GM18951 (cell line): ENCODE results near the gene PDE8B.

Experiments
- POLR2A ChIP-seq: IDR thresholded peaks from 4 replicates; pipeline ENCODE4 v1.6.1; 2011; ENCODE audit warnings: mild to moderate bottlenecking; ENCODE audit not compliant: insufficient read length, insufficient read depth; ENCODE audit errors: extremely low read depth
- in situ Hi-C: fragments of 300-500 bp; cut with MboI; formaldehyde crosslinking; loops from one replicate; pipeline ENCODE4 v1.12.0; 2022; ENCODE audit warnings: low sequenced_read_pairs, mixed read lengths, inconsistent platforms; ENCODE audit not compliant: unreplicated experiment

Gene PDE8B

DNA sequence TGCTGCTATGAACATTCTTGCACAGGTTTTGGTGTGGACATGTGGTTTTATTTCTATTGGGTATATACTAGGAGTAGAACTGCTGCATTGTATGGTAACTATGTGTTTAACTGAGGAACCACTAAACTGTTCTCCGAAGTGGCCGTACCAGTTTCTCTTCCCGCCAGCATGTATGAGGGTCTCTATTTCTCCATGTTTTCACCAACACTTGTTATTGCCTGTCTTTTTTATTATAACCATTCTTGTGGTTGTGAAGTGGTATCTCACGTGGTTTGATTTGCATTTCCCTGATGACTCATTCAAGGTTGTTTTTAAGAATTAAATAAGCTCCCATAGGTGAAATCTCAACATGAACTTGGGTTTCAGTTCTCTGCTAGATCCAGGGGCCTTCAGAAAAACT lies 19.4 kb downstream of the PDE8B start:
- no peak for TF ChIP-seq POLR2A
- in situ Hi-C loops: no loop called here

DNA sequence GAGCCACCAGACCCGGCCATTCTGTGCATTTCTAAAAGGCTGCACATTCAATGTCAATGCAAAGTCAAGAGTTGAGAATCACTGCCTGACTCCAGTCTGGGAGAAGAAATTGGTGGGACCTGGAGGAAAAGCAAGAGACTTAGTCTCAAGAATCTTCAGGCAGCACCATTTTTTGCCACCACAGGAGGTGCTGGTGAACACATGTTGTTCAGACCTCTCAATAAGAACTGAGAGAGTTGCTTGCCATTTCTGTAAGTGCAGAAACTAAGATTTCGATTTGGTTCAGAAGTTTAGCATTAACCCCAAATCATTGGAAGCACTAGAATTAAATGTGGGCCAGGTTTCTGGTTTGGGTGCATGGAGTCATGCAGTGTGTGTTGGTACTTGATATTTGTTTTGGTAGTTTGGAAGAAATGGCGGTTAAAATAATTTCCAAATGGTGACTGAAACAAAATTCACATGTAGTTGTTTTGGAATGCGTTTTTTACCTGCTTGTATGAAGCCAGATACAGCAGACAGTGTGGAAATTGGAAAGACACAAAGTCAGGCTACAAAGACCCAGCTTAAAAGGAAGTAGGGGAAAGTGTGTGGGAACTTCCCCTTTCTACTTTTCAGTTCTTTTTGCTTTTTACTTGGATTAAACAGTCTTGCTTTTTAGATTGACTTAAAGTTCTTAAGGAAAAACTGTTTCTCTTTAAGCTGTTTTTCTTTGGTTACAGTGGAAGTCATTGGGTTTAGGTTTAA lies 20.4 kb downstream of the PDE8B start:
- in situ Hi-C loops: no loop called here
- TF ChIP-seq POLR2A: no peak

DNA sequence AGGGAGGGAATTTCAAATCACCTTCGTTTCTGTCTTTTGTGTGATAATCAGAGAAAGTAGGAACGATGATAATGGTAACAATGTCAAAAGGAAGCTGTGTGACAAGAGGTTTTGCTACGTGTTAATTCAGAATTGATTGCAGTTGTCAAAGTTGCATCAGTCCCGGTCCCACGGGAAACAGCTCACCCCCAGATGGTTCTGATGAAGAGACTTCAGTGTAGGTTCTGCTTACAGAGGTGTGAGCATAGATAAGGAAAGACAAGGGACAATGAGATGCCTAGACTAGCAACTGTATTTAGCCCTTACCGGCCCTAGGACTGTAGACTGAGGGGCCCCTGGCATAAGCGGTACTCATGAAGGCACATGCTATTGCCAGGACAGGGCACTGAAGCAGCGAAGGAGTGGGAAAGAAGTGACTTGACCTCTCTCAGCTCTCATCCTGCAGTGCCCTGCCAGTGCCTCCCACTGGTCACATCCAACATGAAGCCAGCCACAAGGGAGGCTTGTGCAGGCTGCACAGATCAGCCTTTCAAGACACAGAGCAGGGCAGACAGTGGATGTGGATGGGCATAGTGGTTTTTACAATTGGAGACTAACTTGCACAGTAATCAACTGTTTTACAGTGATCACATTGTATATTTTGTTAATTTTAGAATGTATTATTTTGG lies 21.1 kb downstream of the PDE8B start:
- in situ Hi-C loops: no loop called here
- TF ChIP-seq POLR2A: no peak

DNA sequence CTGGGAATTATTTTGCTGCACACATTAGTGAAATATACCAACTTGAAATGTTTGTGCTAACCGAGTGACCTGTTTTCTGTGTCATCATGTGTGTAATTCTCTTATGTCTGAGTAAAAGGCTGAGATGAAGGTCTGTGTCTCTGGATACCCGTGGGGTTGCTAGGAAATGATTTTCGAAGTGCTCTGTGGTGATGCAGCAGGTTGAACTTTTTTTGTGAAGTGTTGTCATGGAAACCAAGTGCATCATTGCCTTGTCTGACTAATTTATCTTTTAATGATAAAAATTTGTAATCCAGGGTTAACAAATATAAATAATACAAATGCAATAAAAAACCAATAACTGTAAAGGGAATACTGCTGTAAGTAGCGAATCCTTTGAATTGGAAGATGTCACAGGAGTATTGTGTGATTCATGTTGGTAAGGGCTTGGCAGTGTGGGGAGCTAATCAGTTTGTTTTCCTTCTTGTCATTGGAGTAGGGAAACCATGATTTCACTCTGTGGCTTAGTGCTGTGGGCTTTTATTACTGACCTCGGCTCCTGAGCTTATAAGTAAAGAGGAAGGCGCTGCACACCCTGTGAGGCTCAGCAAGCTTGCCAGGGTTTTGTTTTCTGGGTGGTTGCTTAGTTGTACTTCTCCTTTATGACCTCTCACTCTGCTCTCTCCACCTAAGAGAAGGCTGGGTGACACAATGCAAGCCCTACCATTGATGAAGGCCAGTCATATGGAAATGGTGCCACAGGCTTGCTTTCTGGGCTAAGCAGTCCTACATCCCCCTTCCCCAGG lies 22.3 kb downstream of the PDE8B start:
- no peak for TF ChIP-seq POLR2A

DNA sequence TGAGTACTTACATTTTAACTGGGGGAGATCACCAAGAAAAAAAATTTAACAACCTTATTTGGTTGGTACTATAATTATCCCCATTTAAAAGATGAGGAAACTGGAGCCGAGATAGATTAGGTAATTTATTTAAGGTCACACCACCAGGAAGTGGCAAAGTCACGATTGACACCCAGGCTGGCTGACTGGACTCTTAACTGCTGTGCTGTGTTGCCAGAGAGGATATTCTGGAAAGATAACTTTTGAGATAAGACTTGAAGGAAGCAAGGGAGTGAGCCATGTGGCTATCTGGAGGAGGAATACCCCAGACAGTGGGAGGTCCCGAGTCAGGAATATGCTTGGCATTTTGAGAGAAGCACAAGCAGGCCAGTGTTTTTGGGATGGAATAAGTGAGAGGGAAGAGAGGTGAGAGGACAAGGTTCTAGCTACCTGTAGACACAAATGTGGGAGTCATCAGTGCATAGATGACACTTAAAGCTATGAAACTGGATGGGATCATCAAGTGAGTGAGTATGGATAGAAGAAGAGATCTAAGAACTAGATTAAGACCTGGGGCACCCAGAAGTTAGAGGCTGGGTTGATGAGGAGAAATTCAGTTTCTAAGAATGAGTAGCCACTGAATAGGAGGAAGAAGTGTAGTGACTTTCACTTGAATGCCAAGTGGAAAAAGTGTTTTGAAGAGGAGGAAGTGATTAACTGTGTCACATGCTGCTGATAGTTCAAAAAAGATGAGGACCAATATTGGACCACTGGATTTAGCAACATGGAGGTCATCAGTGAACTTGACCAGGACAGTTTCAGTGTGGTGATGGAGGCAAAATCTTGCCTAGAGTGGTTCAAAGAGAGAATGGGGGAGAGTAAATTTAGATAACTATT lies 25.6 kb downstream of the PDE8B start:
- TF ChIP-seq POLR2A: no peak
- in situ Hi-C loops: no loop called here

More for the DNA sequence above, 22.3 kb downstream of the PDE8B start:
- in situ Hi-C loops: no loop called here

DNA sequence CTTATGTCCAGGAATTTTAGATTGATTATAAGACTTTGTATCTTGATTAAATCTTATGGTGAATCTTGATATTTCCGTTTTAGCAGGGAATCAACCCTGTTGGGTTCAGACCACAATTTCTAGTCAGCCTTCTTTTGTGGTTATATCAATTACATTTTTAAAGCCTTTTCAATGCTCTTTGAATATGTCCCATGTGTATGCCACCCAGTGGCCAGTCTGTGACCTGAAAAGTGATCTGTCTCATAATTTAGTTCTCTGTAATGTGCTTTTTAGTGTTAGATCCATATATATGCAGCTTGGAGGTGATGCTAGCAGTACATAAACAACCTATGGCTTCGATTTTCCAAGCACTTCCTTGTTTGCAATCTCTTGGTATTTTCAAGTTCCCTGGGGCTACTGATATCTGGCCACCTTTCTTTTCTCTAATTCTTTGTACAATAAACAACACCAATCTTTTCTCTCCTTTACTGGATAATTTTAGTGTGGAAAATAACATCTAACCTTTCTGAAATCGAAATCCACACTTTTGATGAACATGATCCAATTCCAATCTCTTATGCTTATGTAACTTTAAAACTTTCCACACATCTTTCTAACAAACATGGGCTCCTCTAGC lies 28.8 kb downstream of the PDE8B start:
- TF ChIP-seq POLR2A: no peak
- in situ Hi-C loops: no loop called here

DNA sequence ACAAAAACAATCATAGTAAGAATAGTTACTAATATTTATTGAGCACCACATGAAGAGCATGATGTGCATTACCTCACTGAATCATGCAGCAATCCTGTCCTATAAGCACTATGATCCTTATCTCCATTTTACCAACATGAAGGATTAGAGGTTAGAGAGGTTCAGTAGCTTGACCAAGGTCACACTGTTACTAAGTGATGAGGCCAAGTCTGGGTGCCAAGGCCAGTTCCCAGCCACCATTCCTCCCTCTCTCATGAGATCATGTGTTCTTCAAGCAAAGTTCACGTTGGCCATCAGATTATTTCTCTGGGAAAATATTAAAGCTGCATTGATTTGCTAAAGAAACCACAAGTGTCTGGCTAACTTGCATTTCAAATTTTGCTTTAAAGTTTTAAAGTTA lies 31.0 kb downstream of the PDE8B start:
- in situ Hi-C loops: no loop called here
- TF ChIP-seq POLR2A: no peak

DNA sequence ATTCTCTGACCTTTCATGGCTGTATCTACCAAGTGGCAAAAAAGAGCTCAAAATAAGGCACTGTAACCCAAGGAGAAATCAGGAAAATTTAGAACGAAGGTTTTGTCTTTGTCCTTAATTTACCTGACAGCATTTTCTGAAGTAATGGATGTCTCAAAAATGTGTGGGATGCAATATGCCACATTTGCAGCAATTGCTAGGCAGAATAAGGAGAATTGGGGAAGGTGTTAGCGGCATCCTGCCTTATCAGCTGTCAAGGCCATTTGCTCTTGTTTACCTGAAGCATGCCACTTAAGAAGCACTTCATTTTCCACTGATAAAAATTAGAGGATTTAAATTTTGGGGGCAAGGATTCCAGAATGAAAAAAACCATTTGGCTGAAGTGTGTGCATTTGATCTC lies 39.0 kb downstream of the PDE8B start:
- in situ Hi-C loops: no loop called here
- TF ChIP-seq POLR2A: no peak

DNA sequence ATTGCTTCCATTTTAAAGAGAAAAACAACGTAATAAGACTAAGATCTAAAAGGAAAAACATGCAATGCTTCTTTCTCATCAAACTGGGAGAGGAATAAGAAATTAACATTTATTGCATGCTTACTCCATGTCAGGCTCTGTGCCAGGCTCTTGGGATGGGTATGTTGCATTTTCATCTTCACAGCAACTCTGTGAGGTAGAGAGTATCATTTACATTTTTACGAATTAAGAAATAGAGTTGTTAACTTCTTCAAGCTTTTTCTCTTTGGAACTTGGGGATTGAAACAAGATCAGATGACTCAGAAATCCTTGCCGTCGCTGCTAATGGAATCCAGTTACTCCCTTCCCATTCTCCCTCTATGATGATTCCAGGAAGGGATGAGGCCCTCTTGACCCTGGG lies 39.5 kb downstream of the PDE8B start:
- in situ Hi-C loops: no loop called here
- no peak for TF ChIP-seq POLR2A

DNA sequence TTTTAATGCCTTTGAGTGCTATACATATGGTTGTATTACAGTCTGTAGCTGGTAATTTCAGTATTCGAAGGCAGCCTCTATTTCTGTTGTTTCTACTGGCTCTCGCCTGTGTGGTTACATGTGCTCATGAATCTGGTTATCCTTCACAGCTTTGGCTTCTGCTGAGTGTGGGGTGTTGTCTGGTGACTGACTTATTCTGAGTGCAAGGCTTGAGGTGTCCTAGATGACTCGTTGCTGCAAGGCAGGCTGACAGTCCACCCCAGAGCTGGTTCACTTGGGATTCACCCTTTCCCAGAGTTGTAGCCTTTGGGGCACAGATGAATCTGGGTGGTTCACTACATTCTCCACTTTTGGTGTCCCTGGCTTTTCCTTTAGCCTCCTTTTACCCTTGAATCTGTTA lies 41.4 kb downstream of the PDE8B start:
- TF ChIP-seq POLR2A: no peak
- in situ Hi-C loops: no loop called here

DNA sequence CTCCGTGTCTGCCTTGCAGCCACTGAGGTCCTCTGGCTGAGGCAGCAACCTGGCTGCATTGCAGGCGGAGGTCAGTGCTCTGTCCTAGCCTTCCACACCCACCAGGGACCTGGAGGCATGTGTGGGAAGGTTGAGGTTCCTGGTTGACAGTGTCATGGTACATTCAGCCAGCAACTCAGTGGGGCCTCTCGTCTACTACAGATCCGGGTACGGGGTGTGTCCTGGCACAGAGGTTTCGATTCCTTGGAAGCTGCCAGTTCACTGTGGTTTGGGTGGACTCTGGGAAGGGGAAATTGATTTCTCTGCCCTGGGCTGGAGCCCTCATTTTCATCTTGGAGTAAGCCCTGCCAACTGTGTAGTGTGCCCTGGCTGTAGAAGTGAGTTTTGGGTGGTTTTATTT lies 45.1 kb downstream of the PDE8B start:
- TF ChIP-seq POLR2A: no peak
- in situ Hi-C loops: no loop called here

DNA sequence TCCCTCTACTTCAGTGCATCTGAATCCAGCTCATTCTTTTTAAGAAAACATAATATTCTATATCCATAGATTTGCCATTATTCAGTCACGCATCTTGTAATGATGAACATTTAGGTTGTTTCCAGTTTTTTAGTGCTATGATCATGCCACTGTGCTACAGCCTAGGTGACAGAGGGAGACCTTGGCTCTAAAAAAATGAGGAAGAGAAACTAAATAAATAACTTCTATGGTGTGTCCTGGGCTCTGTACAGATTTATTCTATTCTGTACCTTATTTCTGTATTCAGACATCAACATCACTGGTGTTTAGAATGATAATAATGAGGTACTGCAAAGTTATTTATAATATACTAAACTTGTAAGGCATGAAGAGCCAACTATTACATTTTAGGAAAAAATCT lies 45.9 kb downstream of the PDE8B start:
- TF ChIP-seq POLR2A: no peak
- in situ Hi-C loops: no loop called here
